ENCODE measurements around the gene ODC1. TPM values are rescaled to one million over a fixed set of nuclear protein-coding genes. Genes with fewer than 3 reads are reported as not detected.
"Not testable (repeated sequence)": the region's sequence is repeated elsewhere in the genome, so short reads cannot be mapped to it uniquely, and the experiment has no call there.

The ODC1 gene
- total and polyA plus RNA-seq, 12 donors = 6.4 to 204 (median 23.1) TPM

DNA sequence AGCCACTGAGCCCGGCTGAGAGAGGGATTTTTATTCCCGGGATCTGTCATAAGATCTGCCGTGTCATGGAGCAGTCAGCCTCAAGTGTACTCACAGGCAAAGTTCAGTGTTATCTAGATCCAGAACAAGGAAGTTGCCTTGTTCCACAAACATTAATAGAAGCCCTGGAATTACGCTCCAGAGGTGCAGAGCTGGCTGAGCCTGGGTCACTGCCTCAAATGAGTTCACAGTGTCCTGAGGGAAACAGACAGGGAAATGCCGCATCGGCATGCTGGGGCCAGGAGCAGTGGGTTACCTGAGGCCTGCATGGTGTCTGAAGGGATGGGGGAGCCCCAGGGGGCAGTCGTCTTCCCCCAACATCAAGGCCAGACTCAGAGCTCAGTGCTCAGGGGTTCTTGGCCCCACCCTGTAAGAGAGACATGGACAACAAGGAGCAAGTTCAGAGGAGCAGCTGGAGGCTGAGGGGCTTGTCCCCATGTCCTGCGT is 42.7 kb upstream of the ODC1 start:
- intact Hi-C loops (cut with DNase I) = no loop called here
- no peaks in the 10 kb centered on the region for H3K4me1 ChIP-seq (replicated peaks in 1 of 2)
- TF ChIP-seq CTCF (IDR thresholded peaks at IDR 0.05) (no peak), POLR2A (IDR thresholded peaks at IDR 0.05) (no peak)
- peaks cover 6% of the 10 kb centered on the region for H3K27me3 ChIP-seq
- DNase-seq = peak in 2 of 7 donors; percentile 0 to 7
- no peak overlapping the region for H3K27ac ChIP-seq
- no peaks in the 10 kb centered on the region for H3K36me3 ChIP-seq (replicated peaks in 1 of 2)
- WGBS, 4 donors = 87 to 92% (median 90%) methylated on average over 6 to 8 of the region's 8 CpGs
- no peaks in the 10 kb centered on the region for H3K9me3 ChIP-seq (replicated peaks in 1 of 3)
- no peak overlapping the region for H3K4me3 ChIP-seq

- Histone ChIP-seq H3K9me3 (replicated peaks in 1 of 3) (no peaks in the 10 kb centered on the region), H3K4me3 (no peak overlapping the region), H3K27me3 (peaks cover 6% of the 10 kb centered on the region), H3K4me1 (replicated peaks in 1 of 2) (no peaks in the 10 kb centered on the region), H3K36me3 (replicated peaks in 1 of 2) (no peaks in the 10 kb centered on the region), H3K27ac (no peak overlapping the region)
- intact Hi-C loops (cut with DNase I) = no loop called here
- TF ChIP-seq CTCF (IDR thresholded peaks at IDR 0.05) = no peak
- TF ChIP-seq POLR2A (IDR thresholded peaks at IDR 0.05) = no peak
- WGBS, 4 donors = 82 to 86% (median 83%) methylated on average over 13 of the region's 13 CpGs
- DNase-seq = peak in 1 of 7 donors; percentile 4
Measured at GRCh38 chr2:10489842-10490555, 41.9 kb upstream of the ODC1 start.

DNA sequence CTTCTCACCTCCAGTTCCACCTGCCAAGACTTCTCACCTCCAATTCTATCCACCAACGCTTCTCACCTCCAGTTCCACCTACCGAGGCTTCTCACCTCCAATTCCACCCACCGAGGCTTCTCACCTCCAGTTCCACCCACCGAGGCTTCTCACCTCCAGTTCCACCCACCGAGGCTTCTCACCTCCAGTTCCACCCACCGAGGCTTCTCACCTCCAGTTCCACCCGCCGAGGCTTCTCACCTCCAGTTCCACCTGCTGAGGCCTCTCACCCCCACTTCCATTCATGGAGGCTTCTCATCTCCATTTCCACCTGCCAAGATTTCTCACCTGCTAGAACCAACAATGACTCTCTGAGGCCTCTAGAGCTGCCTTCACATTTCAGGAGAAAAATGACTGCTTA is 40.0 kb upstream of the ODC1 start:
- 62 to 84% (median 80%) methylated on average over 8 of the region's 8 CpGs for WGBS, 4 donors
- H3K36me3 ChIP-seq (replicated peaks in 1 of 2); H3K9me3 ChIP-seq (replicated peaks in 1 of 3); H3K4me1 ChIP-seq (replicated peaks in 1 of 2); H3K27me3 ChIP-seq; H3K4me3 ChIP-seq; H3K27ac ChIP-seq; intact Hi-C loops (cut with DNase I): not testable (repeated sequence)
- DNase-seq = peak in 1 of 7 donors; percentile 5

- H3K9me3 ChIP-seq (replicated peaks in 1 of 3); intact Hi-C loops (cut with DNase I); H3K27ac ChIP-seq; H3K36me3 ChIP-seq (replicated peaks in 1 of 2); H3K27me3 ChIP-seq; H3K4me3 ChIP-seq; H3K4me1 ChIP-seq (replicated peaks in 1 of 2): not testable (repeated sequence)
- peak in 1 of 7 donors; percentile 0 for DNase-seq
- 67 to 83% (median 69%) methylated on average over 3 to 5 of the region's 5 CpGs for WGBS, 4 donors
Measured at GRCh38 chr2:10487741-10488104, 39.6 kb upstream of the ODC1 start.

- Histone ChIP-seq H3K27me3 (no peaks in the 10 kb centered on the region), H3K9me3 (replicated peaks in 1 of 3) (no peaks in the 10 kb centered on the region), H3K4me3 (no peak overlapping the region), H3K36me3 (replicated peaks in 1 of 2) (no peaks in the 10 kb centered on the region), H3K27ac (no peak overlapping the region), H3K4me1 (replicated peaks in 1 of 2) (no peaks in the 10 kb centered on the region)
- intact Hi-C loops (cut with DNase I) = no loop called here
- DNase-seq = peak in 1 of 7 donors; percentile 10
- WGBS, 4 donors = 51 to 55% (median 53%) methylated on average over 11 to 14 of the region's 14 CpGs
- TF ChIP-seq CTCF (IDR thresholded peaks at IDR 0.05) (no peak), POLR2A (IDR thresholded peaks at IDR 0.05) (no peak)
Measured at GRCh38 chr2:10487081-10487740, 39.1 kb upstream of the ODC1 start.
